Limb (tissue), 2 donors: ENCODE data around the gene NEDD4L.

Experiments used
- DNase-seq, 2 donors: peaks; one replicate each; pipeline ENCODE4 v3.0.0-alpha.2; 2016; ENCODE audit errors: extremely low spot score in 2 of 2

NEDD4L gene

DNA sequence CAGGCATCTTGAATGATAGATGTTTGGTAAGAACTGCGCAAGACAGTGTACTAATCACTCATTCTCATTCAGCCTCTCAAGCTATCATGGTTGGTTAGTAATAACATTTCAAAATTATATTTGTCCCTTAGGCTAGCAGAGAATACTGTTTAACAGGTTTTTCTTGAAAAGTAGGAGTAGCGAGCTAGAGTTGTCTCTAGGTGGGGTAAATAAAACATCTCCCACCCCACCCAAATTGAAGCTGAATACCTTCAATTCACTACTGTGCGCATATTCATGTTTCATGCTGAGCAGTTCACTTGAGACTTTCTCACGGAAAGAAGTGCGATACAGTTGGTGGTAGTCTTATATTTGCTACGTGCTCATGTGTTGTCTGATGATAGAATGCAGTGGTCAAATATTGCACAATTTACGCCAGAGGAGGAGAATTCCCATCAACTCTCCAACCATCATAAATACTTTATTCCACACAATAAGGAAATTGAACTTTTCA is 49.3 kb downstream of the NEDD4L start:
- DNase-seq = no peak

DNA sequence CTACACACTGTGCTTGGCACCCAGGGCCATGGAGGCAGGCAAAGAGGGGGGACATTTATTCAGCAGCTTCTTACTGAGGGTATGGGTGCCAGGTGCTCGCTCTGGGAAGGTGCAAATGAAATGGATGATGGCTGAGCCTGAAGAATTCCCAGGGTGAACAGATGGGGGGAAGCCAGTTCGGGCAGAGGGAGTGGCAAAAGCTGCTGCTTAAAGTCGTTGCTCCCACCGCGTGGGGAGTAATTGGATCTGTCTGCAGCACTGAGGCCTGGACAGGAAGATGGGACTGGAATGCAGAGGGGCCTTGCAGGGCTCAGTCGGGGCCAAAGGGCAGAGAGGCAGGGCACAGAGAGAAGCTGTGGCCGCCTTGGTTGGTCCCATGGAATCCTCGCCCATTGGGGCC is 51.2 kb downstream of the NEDD4L start:
- DNase-seq = no peak

- DNase-seq = no peak
Observed at GRCh38 chr18:58095655-58096054, 51.6 kb downstream of the NEDD4L start.

GRCh38 chr18:58096658-58097057 is 52.6 kb downstream of the NEDD4L start:
- no peak for DNase-seq

DNA sequence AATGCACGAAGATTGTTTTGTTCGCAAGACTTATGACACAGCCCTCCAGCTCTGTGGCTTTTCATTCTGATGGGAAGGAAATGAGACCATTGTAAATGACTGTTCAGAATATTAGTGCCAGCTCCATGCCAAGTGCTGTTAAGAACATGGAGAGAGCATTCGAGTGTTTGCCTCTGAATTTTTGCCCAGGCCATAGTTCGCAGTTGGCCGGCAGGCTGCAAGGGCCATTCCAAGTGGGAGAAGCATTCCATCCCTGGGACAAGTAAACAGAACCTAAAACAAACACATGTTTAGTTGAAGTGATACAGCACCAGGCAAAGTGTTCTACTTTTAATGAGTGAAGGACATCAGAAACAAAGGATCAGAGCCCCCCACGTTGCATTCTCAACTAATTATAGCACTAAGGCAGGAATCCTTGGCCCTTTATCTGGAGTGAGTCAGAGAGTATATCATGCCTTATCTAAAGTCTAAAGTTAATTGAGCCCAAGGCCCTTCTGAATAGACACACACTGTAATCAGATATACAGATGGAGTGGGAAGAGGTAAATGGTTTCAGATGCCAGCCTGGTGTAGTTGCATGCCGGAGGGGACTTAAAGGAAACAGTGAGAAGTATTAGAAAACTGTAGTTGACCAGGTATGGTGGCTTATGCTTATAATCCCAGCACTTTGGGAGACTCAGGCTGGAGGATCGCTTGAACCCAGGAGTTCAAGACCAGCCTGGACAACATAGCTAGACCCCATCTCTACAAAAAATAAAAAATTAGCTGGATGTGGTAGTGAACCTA is 53.3 kb downstream of the NEDD4L start:
- no peak for DNase-seq

DNA sequence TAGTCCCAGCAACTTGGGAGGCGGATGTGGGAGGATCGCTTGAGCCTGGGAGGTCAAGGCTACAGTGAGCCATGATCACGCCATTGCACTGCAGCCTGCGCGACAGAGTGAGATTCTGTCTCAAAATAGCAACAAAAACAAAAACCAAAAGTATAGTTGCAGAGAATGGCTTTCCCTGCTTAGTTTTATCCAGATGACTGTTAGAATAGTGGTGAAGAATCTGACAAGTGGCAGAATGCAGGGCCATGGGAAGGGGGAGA is 53.8 kb downstream of the NEDD4L start:
- no peak for DNase-seq

DNA sequence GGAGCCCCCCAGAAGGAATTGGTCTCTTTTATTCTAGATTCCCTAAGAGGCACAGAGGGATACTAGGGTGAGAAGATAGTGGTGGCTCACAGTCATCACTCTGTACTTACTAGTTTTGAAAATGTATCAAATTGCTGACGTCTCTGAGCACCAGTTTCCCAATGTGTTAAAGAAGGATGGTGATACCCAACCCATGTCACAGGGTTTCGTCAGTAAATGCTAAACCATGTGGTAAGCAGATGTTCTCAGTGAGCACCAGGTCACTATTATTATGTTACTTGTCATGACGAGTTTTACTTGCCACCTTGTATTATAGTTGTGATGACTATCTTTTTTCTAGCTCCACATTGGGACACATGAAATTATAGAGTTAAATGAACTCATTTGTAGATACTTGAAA is 54.7 kb downstream of the NEDD4L start:
- DNase-seq = no peak

- DNase-seq = no peak
Observed at GRCh38 chr18:58100154-58100553, 56.1 kb downstream of the NEDD4L start.

- no peak for DNase-seq
Observed at GRCh38 chr18:58101291-58101794, 57.3 kb downstream of the NEDD4L start.

DNA sequence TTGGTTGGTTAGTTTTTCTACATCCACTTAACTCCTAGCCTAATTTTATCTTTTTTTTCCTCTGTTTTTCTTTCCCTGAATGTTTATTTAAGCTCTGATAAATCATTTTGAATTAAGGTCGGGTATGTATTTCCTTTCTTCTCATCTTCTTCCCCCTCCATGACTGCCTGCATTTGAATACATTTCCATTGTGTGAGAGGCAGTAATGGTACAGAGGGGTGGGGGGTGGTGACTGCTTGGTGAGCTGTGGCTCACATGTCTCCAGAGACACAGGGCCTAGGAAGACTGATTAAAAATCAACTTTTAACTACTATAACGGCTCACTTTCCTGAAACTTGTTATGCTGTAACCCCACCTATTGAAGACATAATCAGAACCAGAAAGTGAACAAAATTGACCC is 58.0 kb downstream of the NEDD4L start:
- no peak for DNase-seq

DNA sequence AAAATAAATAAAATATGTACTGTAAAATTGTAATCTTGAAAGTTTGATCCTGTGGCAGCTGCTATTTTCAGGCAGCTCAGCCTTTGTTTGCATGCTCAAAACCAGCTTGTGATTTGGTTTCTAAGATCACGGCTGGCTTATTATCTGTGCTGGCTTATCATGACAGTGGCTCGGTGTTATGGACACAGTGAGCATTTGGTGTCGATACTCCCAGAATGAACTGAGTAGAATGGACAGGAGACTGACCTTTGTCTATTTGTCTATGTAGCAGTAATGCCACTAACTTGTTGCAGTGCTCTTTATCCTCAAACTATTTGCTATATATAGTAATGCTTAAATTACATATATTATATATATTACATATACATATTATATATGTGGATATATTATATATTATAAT is 58.8 kb downstream of the NEDD4L start:
- DNase-seq = no peak

- DNase-seq = no peak
Observed at GRCh38 chr18:58103339-58103985, 59.4 kb downstream of the NEDD4L start.

DNA sequence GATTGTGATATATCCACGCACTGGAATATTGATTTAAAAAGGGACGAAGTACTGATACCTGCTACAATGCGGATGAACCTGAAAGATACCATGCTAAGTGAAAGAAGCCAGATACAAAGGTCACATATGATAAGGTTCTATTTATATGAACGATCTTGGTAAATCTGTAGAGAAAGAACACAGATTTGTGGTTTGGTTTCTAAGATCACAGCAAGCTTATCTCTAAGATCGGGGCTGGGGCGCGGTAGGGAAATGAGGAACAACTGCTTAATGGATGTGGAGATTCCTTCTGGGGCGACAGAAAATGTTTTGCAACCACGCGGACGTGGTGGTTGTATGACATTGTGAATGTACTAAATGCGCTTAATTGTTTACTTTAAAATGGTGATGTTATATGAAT is 60.1 kb downstream of the NEDD4L start:
- no peak for DNase-seq

DNA sequence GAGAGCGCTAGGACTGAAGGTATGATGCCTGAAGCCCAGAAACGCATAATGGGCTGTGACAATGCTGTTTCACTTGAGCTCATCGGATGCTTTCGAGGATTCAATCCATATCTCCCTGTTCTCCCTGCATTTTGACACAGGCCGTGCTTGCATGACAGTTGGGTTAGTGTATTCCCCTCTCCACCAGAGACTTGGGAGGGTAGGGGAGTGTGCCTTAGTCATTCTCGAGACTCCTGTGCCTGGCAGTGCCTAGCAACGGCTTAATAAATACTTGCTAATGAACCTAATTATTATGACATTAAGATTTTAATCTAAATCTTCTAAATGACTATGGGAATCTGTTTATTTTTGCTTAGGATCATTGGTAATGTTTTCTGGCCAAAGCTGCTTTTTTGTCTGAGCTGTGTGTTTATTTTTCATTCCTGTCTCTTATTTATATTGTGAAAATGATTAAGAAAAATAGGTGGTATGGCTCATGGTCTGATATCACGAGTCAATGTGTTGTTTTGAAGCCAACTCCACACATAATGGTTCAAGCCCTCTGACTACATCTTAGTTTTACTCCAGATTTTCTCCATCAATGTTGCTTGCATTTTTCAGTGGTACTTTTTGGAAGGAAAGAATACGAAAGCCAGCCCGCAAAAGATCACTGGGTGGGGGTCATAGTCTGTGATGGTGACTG is 61.3 kb downstream of the NEDD4L start:
- DNase-seq = no peak

DNA sequence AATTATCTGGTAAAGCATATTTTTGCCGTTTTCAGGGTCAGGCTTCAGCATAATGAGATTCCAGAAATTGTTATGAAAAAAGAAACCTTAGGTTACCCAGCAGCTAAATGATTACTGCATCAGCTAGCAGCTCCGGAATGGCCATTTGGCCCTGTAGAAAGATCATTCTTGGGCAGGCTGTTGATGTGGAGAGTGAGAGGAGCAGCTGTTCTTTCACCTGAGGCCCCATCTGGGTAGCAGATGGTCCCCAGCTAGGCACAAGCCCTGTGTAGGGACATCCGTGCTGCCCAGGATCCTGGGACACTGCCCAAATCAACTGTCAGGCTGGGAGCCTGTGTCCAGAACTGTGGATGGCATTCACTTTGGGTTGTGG is 61.8 kb downstream of the NEDD4L start:
- no peak for DNase-seq

GRCh38 chr18:58106289-58107070 is 62.5 kb downstream of the NEDD4L start:
- no peak for DNase-seq

- no peak for DNase-seq
Observed at GRCh38 chr18:58109256-58109655, 65.2 kb downstream of the NEDD4L start.

DNA sequence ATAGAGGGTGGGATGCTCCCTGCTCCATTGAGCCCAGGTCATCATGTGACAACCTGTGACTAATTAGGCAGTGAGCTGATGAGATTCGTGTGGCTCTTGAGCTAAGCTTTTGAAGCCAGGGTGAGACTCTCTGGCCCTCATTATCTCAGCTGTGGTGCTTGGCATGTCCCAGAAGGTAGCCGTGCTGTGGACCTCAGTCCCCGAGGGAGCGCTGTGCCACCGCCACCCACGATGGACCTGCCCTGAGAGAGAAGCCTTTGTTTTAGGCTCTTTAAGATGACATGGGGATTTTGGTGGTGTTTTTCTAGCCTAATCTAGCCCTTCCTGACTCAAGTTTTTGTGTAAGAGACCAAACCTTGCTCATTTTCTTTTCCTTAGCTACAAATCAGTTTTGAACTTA is 66.4 kb downstream of the NEDD4L start:
- DNase-seq = no peak

DNA sequence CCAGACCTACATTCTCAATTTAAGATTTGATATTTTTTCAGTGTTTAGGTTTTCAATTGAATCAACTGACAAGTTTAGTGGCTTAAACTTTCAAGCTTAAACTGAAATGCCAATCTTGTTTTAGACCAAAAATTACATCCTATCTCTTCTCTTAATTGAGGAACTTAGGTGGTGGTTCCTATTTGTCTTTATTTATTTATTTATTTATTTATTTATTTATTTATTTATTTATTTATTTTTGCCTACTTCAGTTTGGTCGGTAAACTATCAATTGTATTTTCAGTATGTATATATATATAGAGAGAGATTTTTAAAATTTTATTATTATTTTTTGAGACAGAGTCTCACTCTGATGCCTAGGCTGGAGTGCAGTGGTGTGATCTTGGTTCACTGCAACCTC is 68.1 kb downstream of the NEDD4L start:
- DNase-seq = no peak

DNA sequence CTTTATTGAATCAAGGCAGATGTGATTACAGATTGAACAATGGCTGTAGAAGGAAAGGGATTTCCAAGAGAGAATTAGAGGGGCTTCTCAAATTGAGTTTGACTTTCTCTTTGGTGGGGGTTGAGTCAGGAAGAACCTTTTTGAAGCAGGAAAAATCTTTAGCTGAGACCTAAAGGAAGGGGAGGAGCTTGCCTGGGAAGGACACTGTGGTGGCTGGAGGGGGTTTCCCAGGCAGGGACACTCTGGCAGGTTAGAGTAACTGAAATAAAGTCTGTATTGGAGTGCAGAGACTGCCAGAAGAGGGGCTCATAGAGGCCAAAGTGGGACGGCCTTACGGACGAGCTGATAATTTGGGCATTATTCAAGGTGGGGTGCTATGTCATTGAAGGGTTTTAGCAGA is 69.3 kb downstream of the NEDD4L start:
- DNase-seq = no peak

GRCh38 chr18:58114766-58115165 is 70.7 kb downstream of the NEDD4L start:
- no peak for DNase-seq

- no peak for DNase-seq
Observed at GRCh38 chr18:58116818-58117217, 72.8 kb downstream of the NEDD4L start.
